Kidney epithelial cell (primary cell): ENCODE measurements around the gene ARSG. TPM values are rescaled to one million over a fixed set of nuclear protein-coding genes. Genes with fewer than 3 reads are reported as not detected.

ENCODE experiments used
- DNase-seq: peaks from one replicate; pipeline ENCODE4 v3.0.0-alpha.2; 2010; ENCODE audit warnings: low read depth
- H3K27me3 ChIP-seq: 2 replicates; pipeline ENCODE4 v1.6.0; 2011; ENCODE audit warnings: low read length; ENCODE audit not compliant: control insufficient read depth, insufficient read depth
- H3K36me3 ChIP-seq: 2 replicates; pipeline ENCODE4 v1.5.1; 2011; ENCODE audit warnings: low read length; ENCODE audit not compliant: control insufficient read depth, insufficient read depth
- H3K4me3 ChIP-seq: 2 replicates; pipeline ENCODE4 v1.5.1; 2011; ENCODE audit warnings: low read depth, mild to moderate bottlenecking, control low read depth, low read length
- total RNA-seq: library from RNA; depleted of rRNA; stranded (reverse); fragments of >200 nt; gene quantifications from 2 replicates; pipeline ENCODE4 v1.2.3, GENCODE V29; 2015
- TF ChIP-seq, protein P1 (sequence below): IDR thresholded peaks from 2 replicates; pipeline ENCODE4 v1.5.1; 2011; ENCODE audit warnings: mild to moderate bottlenecking, moderate library complexity, low read length, control low read depth, inconsistent platforms; ENCODE audit not compliant: insufficient read depth, poor library complexity, severe bottlenecking

ARSG gene
- total RNA-seq, 1 donor from 2014 or later, result 2.9 TPM

DNA sequence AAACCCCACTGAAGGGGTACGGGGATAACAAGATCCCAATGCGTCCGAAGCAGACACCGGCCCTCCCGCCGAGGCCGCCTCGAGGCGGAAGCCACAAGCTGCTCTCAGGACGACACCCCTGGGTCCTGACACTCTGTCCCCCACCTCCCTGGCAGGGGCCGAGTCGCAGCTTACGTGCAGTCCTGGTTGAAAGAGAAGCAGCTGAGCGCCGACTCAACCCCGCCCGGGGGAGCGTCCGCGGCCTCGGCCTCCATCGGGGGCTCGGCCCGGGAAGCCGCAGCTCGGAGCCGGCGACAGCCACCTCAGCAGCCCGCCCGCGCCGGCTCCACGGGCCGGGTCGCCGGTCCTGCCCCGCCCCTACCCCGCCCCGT, 165.9 kb downstream of the ARSG start, which contains the start of gene WIPI1:
Gene WIPI1, minus strand, starts transcription at position 329 of the 371 bp plus-strand sequence. Its CDS starts 75 bp downstream, at position 254.
- TF ChIP-seq, protein P1, sequence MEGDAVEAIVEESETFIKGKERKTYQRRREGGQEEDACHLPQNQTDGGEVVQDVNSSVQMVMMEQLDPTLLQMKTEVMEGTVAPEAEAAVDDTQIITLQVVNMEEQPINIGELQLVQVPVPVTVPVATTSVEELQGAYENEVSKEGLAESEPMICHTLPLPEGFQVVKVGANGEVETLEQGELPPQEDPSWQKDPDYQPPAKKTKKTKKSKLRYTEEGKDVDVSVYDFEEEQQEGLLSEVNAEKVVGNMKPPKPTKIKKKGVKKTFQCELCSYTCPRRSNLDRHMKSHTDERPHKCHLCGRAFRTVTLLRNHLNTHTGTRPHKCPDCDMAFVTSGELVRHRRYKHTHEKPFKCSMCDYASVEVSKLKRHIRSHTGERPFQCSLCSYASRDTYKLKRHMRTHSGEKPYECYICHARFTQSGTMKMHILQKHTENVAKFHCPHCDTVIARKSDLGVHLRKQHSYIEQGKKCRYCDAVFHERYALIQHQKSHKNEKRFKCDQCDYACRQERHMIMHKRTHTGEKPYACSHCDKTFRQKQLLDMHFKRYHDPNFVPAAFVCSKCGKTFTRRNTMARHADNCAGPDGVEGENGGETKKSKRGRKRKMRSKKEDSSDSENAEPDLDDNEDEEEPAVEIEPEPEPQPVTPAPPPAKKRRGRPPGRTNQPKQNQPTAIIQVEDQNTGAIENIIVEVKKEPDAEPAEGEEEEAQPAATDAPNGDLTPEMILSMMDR, result no peak
- Histone ChIP-seq H3K4me3 (peak within 1 kb of the TSS; percentile 96), H3K27me3 (no peaks in the 10 kb centered on the region), H3K36me3 (no peaks in the 10 kb centered on the region)
- DNase-seq, result no peak

DNA sequence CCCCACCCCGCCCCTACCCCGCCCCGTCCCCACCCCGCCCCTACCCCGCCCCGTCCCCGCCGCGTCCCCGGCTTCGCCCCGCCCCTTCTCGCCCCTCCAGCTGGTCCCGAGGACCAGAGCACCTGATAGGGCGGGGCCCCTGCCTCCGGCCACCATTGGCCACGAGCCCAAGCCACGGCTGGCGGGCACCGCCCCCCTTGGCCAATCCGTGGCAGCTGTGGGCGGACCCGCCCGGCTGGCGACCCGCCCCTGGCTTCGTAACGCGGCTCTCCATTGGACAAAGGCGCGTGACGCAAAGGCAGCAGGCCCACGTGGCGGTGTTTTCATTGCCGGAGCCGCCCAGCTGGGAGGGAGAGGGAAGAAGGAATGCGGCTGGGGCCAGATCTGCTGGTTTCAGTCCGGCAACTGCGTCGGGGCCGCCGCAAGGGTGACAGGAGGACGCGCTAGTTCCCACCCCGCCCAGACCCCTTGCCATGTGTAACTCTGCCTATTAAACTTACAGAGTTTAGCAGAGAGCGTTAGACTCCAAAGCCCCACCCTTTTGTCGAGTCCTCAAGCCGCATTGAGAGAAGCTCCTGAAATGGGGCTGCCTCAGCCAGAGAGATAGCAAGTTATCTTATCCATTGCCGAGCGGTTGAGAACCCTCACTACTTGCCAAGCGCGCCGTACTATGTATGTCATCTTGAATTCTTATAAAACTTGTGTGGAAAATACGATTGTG, 166.4 kb downstream of the ARSG start:
- Histone ChIP-seq H3K4me3 (peak overlapping the region; percentile 45), H3K36me3 (no peaks in the 10 kb centered on the region), H3K27me3 (no peaks in the 10 kb centered on the region)
- TF ChIP-seq, protein P1, result no peak
- peak; percentile 79 for DNase-seq

DNA sequence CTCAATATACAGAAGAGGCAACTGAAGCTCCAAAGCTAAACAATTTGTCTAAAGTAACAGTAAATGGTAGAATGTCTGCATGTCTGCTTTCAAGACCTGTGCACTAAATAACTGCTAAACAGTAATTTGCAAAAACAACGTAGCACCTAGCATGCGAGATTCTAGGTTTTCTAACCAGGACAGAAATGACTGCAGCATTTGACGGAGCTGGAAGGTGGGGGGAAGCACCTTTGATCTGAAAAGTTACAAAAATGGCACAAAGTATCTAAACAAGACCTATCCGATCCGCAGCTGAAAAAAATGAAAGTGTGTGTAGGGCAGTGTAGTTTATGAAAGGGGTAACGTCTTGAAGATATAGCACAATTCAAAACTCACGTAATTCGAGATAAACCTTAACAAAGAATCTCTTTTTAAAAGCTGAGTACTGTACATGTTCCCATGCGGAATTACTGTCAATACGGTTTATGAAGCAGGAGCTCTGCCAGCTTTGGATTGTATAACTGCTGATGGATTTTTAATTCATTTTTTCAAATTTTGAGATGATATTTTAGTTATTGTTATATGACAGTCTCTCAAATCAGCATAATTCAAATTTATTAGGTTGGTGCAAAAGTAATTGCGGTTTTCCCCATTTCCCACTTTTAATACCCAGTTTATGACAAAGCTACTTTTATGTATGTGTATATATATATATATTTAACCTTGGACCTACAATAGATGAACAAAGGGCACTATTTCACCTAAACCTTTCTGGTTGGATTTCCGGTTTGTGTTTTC, 167.2 kb downstream of the ARSG start:
- DNase-seq, result no peak
- Histone ChIP-seq H3K36me3 (no peaks in the 10 kb centered on the region), H3K27me3 (no peaks in the 10 kb centered on the region), H3K4me3 (peak overlapping the region; percentile 45)
- TF ChIP-seq, protein P1, result no peak

DNA sequence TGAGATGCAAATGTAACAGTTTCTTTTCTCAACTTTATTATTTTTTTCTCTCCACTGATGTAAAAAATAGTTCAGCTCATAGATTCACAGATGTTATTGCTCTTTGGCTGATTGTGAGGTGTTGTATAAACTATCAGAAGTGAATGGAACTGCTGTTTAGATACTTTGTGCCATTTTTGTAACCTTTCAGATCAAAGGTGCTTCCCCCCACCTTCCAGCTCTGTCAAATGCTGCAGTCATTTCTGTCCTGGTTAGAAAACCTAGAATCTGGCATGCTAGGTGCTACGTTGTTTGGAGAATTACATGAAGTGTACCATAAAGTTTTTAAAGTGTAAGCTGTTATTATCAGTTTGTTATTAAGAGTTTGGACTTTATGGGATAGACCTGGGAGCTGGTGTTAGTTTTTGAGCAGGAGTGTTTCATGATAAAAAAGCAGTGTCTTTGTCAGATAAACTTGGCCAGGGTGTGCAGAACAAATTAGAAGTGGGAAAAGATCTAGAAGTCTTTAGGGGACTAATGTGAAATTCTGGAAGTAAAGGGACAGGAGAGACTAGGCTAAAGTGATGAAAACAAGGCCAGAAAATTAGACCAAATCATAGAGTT, 167.8 kb downstream of the ARSG start:
- Histone ChIP-seq H3K36me3 (no peaks in the 10 kb centered on the region), H3K4me3 (no peak overlapping the region), H3K27me3 (no peaks in the 10 kb centered on the region)
- DNase-seq, result no peak
- TF ChIP-seq, protein P1, result no peak

DNA sequence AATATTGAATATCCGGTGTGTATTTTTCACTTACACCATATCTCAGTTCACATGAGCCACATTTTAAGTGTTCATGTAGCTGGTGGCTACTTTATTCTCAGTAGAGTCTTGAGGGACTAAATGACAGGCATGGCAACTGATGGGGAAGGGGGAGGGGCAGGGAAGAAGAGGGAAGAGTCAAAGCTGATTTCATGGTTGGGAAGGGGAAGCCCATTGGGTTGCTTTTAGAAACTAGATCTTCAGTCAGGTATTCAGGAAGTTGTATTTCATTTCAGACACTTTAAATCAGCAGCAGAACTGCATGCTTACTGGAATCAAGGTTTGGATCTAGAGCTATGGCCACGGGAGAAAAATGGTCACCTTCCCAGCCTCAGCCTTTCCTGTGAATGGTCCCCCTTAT, 168.9 kb downstream of the ARSG start:
- Histone ChIP-seq H3K4me3 (no peak overlapping the region), H3K36me3 (no peaks in the 10 kb centered on the region), H3K27me3 (no peaks in the 10 kb centered on the region)
- no peak for DNase-seq
- TF ChIP-seq, protein P1, result no peak
